ENCODE results near the gene SOX6. TPM values are rescaled to one million over a fixed set of nuclear protein-coding genes. Genes with fewer than 3 reads are reported as not detected.

The SOX6 gene
- total and polyA plus RNA-seq, 2 donors (not counting 1 experiment from before 2014, with no cell fraction given): 3.0 to 5.1 TPM

DNA sequence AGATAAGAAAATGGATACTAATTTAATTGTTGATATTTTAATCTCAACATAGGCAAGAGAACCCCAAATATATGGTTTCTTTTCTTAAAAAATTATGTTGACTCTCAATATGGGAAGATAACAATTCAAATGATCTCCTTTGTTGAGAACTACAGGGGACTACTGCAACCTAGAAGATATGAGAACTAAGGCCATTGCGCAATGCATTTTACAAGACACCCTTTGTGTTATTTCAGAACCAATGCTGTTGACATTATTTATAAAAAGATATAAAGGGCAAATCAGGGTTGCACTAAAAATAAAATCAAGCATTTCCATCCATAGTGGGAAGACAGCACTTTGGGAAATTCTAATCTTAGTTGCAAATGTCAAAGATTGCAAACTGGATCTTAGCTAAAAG, 322.3 kb downstream of the SOX6 start:
- H3K4me3 ChIP-seq (replicated peaks in 1 of 4; ENCODE audit: control extremely low read depth in 1 of 4, insufficient read depth in 1 of 4, low read depth in 3 of 4, low read length in 4 of 4): no peak overlapping the region
- H3K27me3 ChIP-seq (ENCODE audit: control insufficient read depth, insufficient read depth, low read length): no peaks in the 10 kb centered on the region
- H3K4me1 ChIP-seq (ENCODE audit: control insufficient read depth, extremely low read depth, insufficient read depth, low read length): no peaks in the 10 kb centered on the region
- H2AFZ ChIP-seq (ENCODE audit: low read length): no peak overlapping the region
- H3K27ac ChIP-seq (ENCODE audit: insufficient read depth, low read length): no peak overlapping the region
- DNase-seq (ENCODE audit: low read depth in 2 of 2): no peak
- H3K9ac ChIP-seq (ENCODE audit: insufficient read depth, low read length): no peak overlapping the region
- TF ChIP-seq EZH2 (IDR thresholded peaks at IDR 0.05; ENCODE audit: low read length, missing control alignments): no peak
- TF ChIP-seq, protein P1, sequence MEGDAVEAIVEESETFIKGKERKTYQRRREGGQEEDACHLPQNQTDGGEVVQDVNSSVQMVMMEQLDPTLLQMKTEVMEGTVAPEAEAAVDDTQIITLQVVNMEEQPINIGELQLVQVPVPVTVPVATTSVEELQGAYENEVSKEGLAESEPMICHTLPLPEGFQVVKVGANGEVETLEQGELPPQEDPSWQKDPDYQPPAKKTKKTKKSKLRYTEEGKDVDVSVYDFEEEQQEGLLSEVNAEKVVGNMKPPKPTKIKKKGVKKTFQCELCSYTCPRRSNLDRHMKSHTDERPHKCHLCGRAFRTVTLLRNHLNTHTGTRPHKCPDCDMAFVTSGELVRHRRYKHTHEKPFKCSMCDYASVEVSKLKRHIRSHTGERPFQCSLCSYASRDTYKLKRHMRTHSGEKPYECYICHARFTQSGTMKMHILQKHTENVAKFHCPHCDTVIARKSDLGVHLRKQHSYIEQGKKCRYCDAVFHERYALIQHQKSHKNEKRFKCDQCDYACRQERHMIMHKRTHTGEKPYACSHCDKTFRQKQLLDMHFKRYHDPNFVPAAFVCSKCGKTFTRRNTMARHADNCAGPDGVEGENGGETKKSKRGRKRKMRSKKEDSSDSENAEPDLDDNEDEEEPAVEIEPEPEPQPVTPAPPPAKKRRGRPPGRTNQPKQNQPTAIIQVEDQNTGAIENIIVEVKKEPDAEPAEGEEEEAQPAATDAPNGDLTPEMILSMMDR (conservative IDR thresholded peaks at IDR 0.05 in 1 of 2, IDR thresholded peaks at IDR 0.05 in 1 of 2; ENCODE audit: low read depth in 1 of 2, low read length in 2 of 2): no peak
- no peaks in the 10 kb centered on the region for H4K20me1 ChIP-seq (ENCODE audit: control insufficient read depth, extremely low read depth, insufficient read depth, low read length)
- no peaks in the 10 kb centered on the region for H3K79me2 ChIP-seq (ENCODE audit: control insufficient read depth, insufficient read depth, low read length)
- H3K4me2 ChIP-seq (ENCODE audit: extremely low read depth, insufficient read depth, low read length): no peak overlapping the region
- no peaks in the 10 kb centered on the region for H3K9me3 ChIP-seq (ENCODE audit: control insufficient read depth, insufficient read depth, low read depth, low read length)
- H3K36me3 ChIP-seq (ENCODE audit: control insufficient read depth, insufficient read depth, low read length): no peaks in the 10 kb centered on the region

DNA sequence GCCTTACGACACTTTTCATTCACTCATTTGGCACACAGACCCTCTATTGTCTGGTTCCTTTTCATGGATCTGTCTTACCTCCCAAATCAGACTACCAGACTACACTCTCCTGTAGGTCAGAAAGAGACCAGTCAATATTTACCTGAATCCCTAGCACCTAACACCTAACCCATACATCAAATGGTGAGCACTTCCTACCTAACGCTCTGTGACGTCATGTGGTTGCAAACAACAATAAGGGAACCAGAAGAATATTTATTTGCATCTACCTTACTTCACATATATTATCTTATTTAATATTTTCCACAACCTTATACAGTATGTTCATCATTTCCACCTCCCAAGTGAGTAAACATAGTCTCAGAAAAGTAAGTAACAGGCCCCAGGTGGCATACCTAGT, 323.4 kb downstream of the SOX6 start:
- Histone ChIP-seq H3K4me3 (replicated peaks in 1 of 4; ENCODE audit: control extremely low read depth in 1 of 4, insufficient read depth in 1 of 4, low read depth in 3 of 4, low read length in 4 of 4) (no peak overlapping the region), H3K27me3 (ENCODE audit: control insufficient read depth, insufficient read depth, low read length) (no peaks in the 10 kb centered on the region), H3K79me2 (ENCODE audit: control insufficient read depth, insufficient read depth, low read length) (no peaks in the 10 kb centered on the region), H3K4me1 (ENCODE audit: control insufficient read depth, extremely low read depth, insufficient read depth, low read length) (no peaks in the 10 kb centered on the region), H3K9me3 (ENCODE audit: control insufficient read depth, insufficient read depth, low read depth, low read length) (no peaks in the 10 kb centered on the region), H2AFZ (ENCODE audit: low read length) (no peak overlapping the region), H3K36me3 (ENCODE audit: control insufficient read depth, insufficient read depth, low read length) (no peaks in the 10 kb centered on the region), H3K4me2 (ENCODE audit: extremely low read depth, insufficient read depth, low read length) (no peak overlapping the region), H4K20me1 (ENCODE audit: control insufficient read depth, extremely low read depth, insufficient read depth, low read length) (no peaks in the 10 kb centered on the region), H3K27ac (ENCODE audit: insufficient read depth, low read length) (no peak overlapping the region), H3K9ac (ENCODE audit: insufficient read depth, low read length) (no peak overlapping the region)
- no peak for DNase-seq (ENCODE audit: low read depth in 2 of 2)
- TF ChIP-seq EZH2 (IDR thresholded peaks at IDR 0.05; ENCODE audit: low read length, missing control alignments): no peak
- TF ChIP-seq, protein P1 (conservative IDR thresholded peaks at IDR 0.05 in 1 of 2, IDR thresholded peaks at IDR 0.05 in 1 of 2; ENCODE audit: low read depth in 1 of 2, low read length in 2 of 2): no peak

DNA sequence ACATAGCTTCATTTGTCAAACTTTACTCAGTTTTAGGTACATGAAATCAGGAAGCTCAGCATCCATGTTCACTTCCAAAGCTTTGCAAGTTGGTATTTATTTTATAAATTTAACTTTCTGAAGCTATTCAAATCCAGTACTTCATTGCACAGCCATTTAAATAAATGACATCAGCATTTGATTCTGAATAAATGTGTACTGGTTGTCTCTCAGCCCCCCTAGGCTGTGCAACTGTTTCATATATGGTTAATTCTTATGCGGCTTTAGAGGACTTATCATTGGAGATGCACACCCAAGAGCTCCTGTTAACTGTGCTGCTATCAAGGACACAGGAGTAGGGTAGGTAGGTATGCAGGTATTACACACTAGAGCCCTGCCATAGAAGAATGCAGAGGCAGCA, 325.1 kb downstream of the SOX6 start:
- H3K9ac ChIP-seq (ENCODE audit: insufficient read depth, low read length): no peak overlapping the region
- no peaks in the 10 kb centered on the region for H3K27me3 ChIP-seq (ENCODE audit: control insufficient read depth, insufficient read depth, low read length)
- no peaks in the 10 kb centered on the region for H4K20me1 ChIP-seq (ENCODE audit: control insufficient read depth, extremely low read depth, insufficient read depth, low read length)
- H3K4me2 ChIP-seq (ENCODE audit: extremely low read depth, insufficient read depth, low read length): no peak overlapping the region
- H3K36me3 ChIP-seq (ENCODE audit: control insufficient read depth, insufficient read depth, low read length): no peaks in the 10 kb centered on the region
- H2AFZ ChIP-seq (ENCODE audit: low read length): no peak overlapping the region
- H3K4me1 ChIP-seq (ENCODE audit: control insufficient read depth, extremely low read depth, insufficient read depth, low read length): no peaks in the 10 kb centered on the region
- H3K27ac ChIP-seq (ENCODE audit: insufficient read depth, low read length): no peak overlapping the region
- H3K4me3 ChIP-seq (replicated peaks in 1 of 4; ENCODE audit: control extremely low read depth in 1 of 4, insufficient read depth in 1 of 4, low read depth in 3 of 4, low read length in 4 of 4): no peak overlapping the region
- no peak for TF ChIP-seq EZH2 (IDR thresholded peaks at IDR 0.05; ENCODE audit: low read length, missing control alignments)
- TF ChIP-seq, protein P1 (conservative IDR thresholded peaks at IDR 0.05 in 1 of 2, IDR thresholded peaks at IDR 0.05 in 1 of 2; ENCODE audit: low read depth in 1 of 2, low read length in 2 of 2): no peak
- DNase-seq (ENCODE audit: low read depth in 2 of 2): no peak
- H3K9me3 ChIP-seq (ENCODE audit: control insufficient read depth, insufficient read depth, low read depth, low read length): no peaks in the 10 kb centered on the region
- no peaks in the 10 kb centered on the region for H3K79me2 ChIP-seq (ENCODE audit: control insufficient read depth, insufficient read depth, low read length)

Measured in fibroblast of lung (primary cell).